HepG2 (cell line): ENCODE data around the gene ATP7A. TPM values are rescaled to one million over a fixed set of nuclear protein-coding genes. Genes with fewer than 3 reads are reported as not detected.
A peak's percentile ranks its signal among the peaks of the same experiment; 100 is the strongest.
"Not testable (repeated sequence)": the region's sequence is repeated elsewhere in the genome, so short reads cannot be mapped to it uniquely, and the experiment has no call there.

Experiments
- ATAC-seq: fragments of 200-7000 bp; cut with Tn5 transposase; 3 replicates; pipeline ENCODE4 v1.9.1; 2020; ENCODE audit warnings: mild to moderate bottlenecking, moderate library complexity
- BruUV-seq: library from RNA; stranded (reverse); fragments of 400-500 nt; replicated peaks from 2 replicates; lab custom pipeline; 2021; lab: Mats Ljungman, UMichigan
- CTCF ChIA-PET: fragments of 300-600 bp; formaldehyde crosslinking; extraction: SDS; loops from one replicate; lab custom pipeline; 2021; ENCODE audit warnings: low total read pairs, inconsistent platforms, low intra/inter-chr PET ratio; lab: Yijun Ruan, JAX
- POLR2A ChIA-PET: fragments of 350-600 bp; sonication (Branson Sonifier 250); formaldehyde crosslinking; loops from one replicate; lab custom pipeline; 2020; ENCODE audit warnings: antibody characterized with exemption, inconsistent platforms; lab: Yijun Ruan, JAX
- DNase-seq: peaks from one replicate; pipeline ENCODE4 v3.0.0-alpha.2; 2015; ENCODE audit warnings: low spot score
- FAIRE-seq: peaks from 3 replicates; lab custom pipeline; 2011; peaks lifted over from hg19 to GRCh38; lab: Jason Lieb, UNC
- H2AFZ ChIP-seq: one replicate; pipeline ENCODE4 v1.6.1; 2011; ENCODE audit warnings: low read length, inconsistent platforms
- H3K27ac ChIP-seq: fragments of 300-600 bp; 3 replicates; pipeline ENCODE4 v1.8.0; 2011; ENCODE audit warnings: mixed run types, mild to moderate bottlenecking, mixed read lengths, low read length, inconsistent platforms; ENCODE audit not compliant: insufficient read depth; ENCODE audit errors: extremely low read length
- H3K27me3 ChIP-seq, 2 experiments: fragments of 200-600 bp in 1 of 2; 2 replicates in 1 of 2; 3 replicates in 1 of 2; pipeline versions ENCODE4 v1.6.0 to v1.8.0; 2011; ENCODE audit warnings: low read length in 2 of 2, mild to moderate bottlenecking in 2 of 2, moderate library complexity in 2 of 2, inconsistent platforms in 1 of 2; ENCODE audit not compliant: insufficient read depth in 2 of 2, control insufficient read depth in 1 of 2
- H3K36me3 ChIP-seq, 2 experiments: fragments of 200-600 bp in 1 of 2; replicated peaks in 1 of 2; 2 replicates in 1 of 2; 3 replicates in 1 of 2; pipeline versions ENCODE4 v1.5.1 to v1.8.0; 2011; ENCODE audit warnings: low read length in 2 of 2, inconsistent platforms in 1 of 2; ENCODE audit not compliant: insufficient read depth in 2 of 2, control insufficient read depth in 1 of 2
- H3K4me1 ChIP-seq: 2 replicates; pipeline ENCODE4 v1.5.1; 2012; ENCODE audit warnings: low read length, inconsistent platforms; ENCODE audit not compliant: insufficient read depth
- H3K4me2 ChIP-seq: 2 replicates; pipeline ENCODE4 v1.6.0; 2011; ENCODE audit warnings: low read depth, low read length, inconsistent platforms
- H3K4me3 ChIP-seq, 3 experiments: fragments of 200-600 bp in 1 of 3; sonication (generic), shearing (Covaris generic) in 1 of 3; replicated peaks in 1 of 3; 2 replicates each; pipeline ENCODE4 v1.5.1; 2011 to 2016; ENCODE audit warnings: low read length in 3 of 3, inconsistent platforms in 2 of 3, low read depth in 2 of 3, mild to moderate bottlenecking in 2 of 3, control low read depth in 1 of 3, mixed read lengths in 1 of 3; ENCODE audit not compliant: insufficient read depth in 1 of 3
- H3K79me2 ChIP-seq: one replicate; pipeline ENCODE4 v1.6.1; 2011; ENCODE audit warnings: low read length, inconsistent platforms; ENCODE audit not compliant: insufficient read depth
- H3K9ac ChIP-seq: 2 replicates; pipeline ENCODE4 v1.6.0; 2011; ENCODE audit warnings: mild to moderate bottlenecking, low read depth, low read length, inconsistent platforms; ENCODE audit not compliant: insufficient read depth
- H3K9me3 ChIP-seq: 2 replicates; pipeline ENCODE4 v1.5.1; 2012; ENCODE audit warnings: mild to moderate bottlenecking, low read length
- H4K20me1 ChIP-seq: 2 replicates; pipeline ENCODE4 v1.6.0; 2011; ENCODE audit warnings: inconsistent platforms, mild to moderate bottlenecking, low read length, moderate library complexity; ENCODE audit not compliant: insufficient read depth
- KAT7 ChIP-seq: IDR thresholded peaks from 2 replicates; pipeline ENCODE4 v1.6.1; 2018; ENCODE audit warnings: borderline replicate concordance, missing compliant biosample characterization
- NFIC ChIP-seq: IDR thresholded peaks from 2 replicates; pipeline ENCODE4 v1.6.1; 2012; ENCODE audit warnings: mild to moderate bottlenecking, low read length, inconsistent platforms
- RNF219 ChIP-seq: sonication (generic); formaldehyde crosslinking; IDR thresholded peaks from 2 replicates; pipeline ENCODE4 v1.5.0; 2020; ENCODE audit warnings: mild to moderate bottlenecking, missing genetic modification reagents
- ZNF205 ChIP-seq: IDR thresholded peaks from 2 replicates; pipeline ENCODE4 v1.6.1; 2018; ENCODE audit warnings: missing biosample characterization, missing genetic modification reagents
- ZNF251 ChIP-seq: sonication (generic); formaldehyde crosslinking; IDR thresholded peaks from 2 replicates; pipeline ENCODE4 v1.9.0; 2021; ENCODE audit warnings: mild to moderate bottlenecking, missing genetic modification reagents
- ZNF556 ChIP-seq: sonication (generic); formaldehyde crosslinking; IDR thresholded peaks from 2 replicates; pipeline ENCODE4 v1.4.0; 2020; ENCODE audit warnings: mild to moderate bottlenecking, missing genetic modification reagents, borderline replicate concordance
- ZNF891 ChIP-seq: sonication (generic); formaldehyde crosslinking; IDR thresholded peaks from 2 replicates; pipeline ENCODE4 v1.5.0; 2020; ENCODE audit warnings: mild to moderate bottlenecking, missing genetic modification reagents
- WGBS: methylation state at CpG from one replicate; pipeline ENCODE4 v1.1.6; 2017; ENCODE audit warnings: low lambda C conversion rate; 5-methylcytosine and 5-hydroxymethylcytosine counted together
- in situ Hi-C: cut with HindIII; loops from 2 replicates; pipeline ENCODE4 v1.10.0; 2017; ENCODE audit warnings: low pct_unique_long_range_greater_than_20kb; ENCODE audit not compliant: extremely low pct_ligation_motif_present
- intact Hi-C: fragments of 100-400 bp; cut with micrococcal nuclease; formaldehyde crosslinking; loops from one replicate; pipeline ENCODE4 v1.10.0; 2022; ENCODE audit not compliant: unreplicated experiment
- polyA plus RNA-seq, 8 experiments: library from polyadenylated mRNA; depleted of rRNA in 3 of 8; stranded (reverse) in 7 of 8; unstranded in 1 of 8; fragments of >200 nt; fragmentation: Illumina TruSeq in 4 of 8; extraction: Trizol in 4 of 8; gene quantifications; 2 replicates each; pipeline versions ENCODE4 v1.2.1 to v1.2.3, GENCODE V29; 2011 to 2016; ENCODE audit warnings: low read depth in 4 of 8, missing spikeins in 1 of 8, mixed read lengths in 1 of 8; ENCODE audit not compliant: insufficient read depth in 1 of 8
- total RNA-seq, 5 experiments: library from RNA; depleted of rRNA; stranded (reverse); fragments of >200 nt; fragmentation: Illumina TruSeq; extraction: Trizol; gene quantifications; 2 replicates each; pipeline ENCODE4 v1.2.3, GENCODE V29; 2016; ENCODE audit warnings: low read depth in 1 of 5

Gene ATP7A
- total and polyA plus RNA-seq, 2 of the 13 experiments (the other 11 are each of a cell fraction or from before 2014, with no cell fraction given) = 1.7 to 4.7 TPM

- no peak for ATAC-seq
- CTCF ChIA-PET = no interaction called here
Measured at GRCh38 chrX:78064152-78064551, 153.7 kb downstream of the ATP7A start.

GRCh38 chrX:78064698-78065601 is 154.5 kb downstream of the ATP7A start:
- H3K4me3 ChIP-seq, H3K79me2 ChIP-seq, H2AFZ ChIP-seq, H3K36me3 ChIP-seq, H4K20me1 ChIP-seq, H3K4me2 ChIP-seq, H3K4me1 ChIP-seq, BruUV-seq, H3K27ac ChIP-seq, H3K9ac ChIP-seq, H3K9me3 ChIP-seq, ATAC-seq, CTCF ChIA-PET, intact Hi-C loops, in situ Hi-C loops, H3K27me3 ChIP-seq, FAIRE-seq: not testable (repeated sequence)
- POLR2A ChIA-PET = interaction anchor here (1.5 kb wide), 1 partner anchor 75 kb away, joined by 3 read pairs; the partner anchor contains the start of gene TAF9B
- 40% methylated on average over 5 of the region's 6 CpGs for WGBS
- peak; percentile 3 for DNase-seq

More at GRCh38 chrX:78064152-78064551, 153.7 kb downstream of the ATP7A start:
- Histone ChIP-seq H3K9ac (no peak overlapping the region), H2AFZ (no peak overlapping the region), H3K4me3 (no peak overlapping the region), H4K20me1 (no peaks in the 10 kb centered on the region), H3K79me2 (no peaks in the 10 kb centered on the region), H3K9me3 (peaks cover 7% of the 10 kb centered on the region; the same call in 1 of the 2 replicates), H3K4me2 (no peak overlapping the region), H3K36me3 (no peaks in the 10 kb centered on the region), H3K27me3 (no peaks in the 10 kb centered on the region), H3K4me1 (0 out of 2 replicates have a peak, but pooled peaks cover 8% of the 10 kb centered on the region), H3K27ac (no peak overlapping the region)
- POLR2A ChIA-PET = no interaction called here
- BruUV-seq = no TSS peak
- intact Hi-C loops (no loop called here), in situ Hi-C loops (no loop called here)
- WGBS = 0% methylated on average over 2 of the region's 4 CpGs
- TF ChIP-seq RNF219 (no peak), ZNF891 (CRISPR knock-in tag) (no peak), ZNF556 (CRISPR knock-in tag) (no peak), KAT7 (CRISPR knock-in tag) (no peak), ZNF205 (CRISPR knock-in tag) (no peak), NFIC (no peak), ZNF251 (CRISPR knock-in tag) (no peak)
- FAIRE-seq = no peak
- no peak for DNase-seq
